ENCODE results near the gene FIGLA.

The FIGLA gene

DNA sequence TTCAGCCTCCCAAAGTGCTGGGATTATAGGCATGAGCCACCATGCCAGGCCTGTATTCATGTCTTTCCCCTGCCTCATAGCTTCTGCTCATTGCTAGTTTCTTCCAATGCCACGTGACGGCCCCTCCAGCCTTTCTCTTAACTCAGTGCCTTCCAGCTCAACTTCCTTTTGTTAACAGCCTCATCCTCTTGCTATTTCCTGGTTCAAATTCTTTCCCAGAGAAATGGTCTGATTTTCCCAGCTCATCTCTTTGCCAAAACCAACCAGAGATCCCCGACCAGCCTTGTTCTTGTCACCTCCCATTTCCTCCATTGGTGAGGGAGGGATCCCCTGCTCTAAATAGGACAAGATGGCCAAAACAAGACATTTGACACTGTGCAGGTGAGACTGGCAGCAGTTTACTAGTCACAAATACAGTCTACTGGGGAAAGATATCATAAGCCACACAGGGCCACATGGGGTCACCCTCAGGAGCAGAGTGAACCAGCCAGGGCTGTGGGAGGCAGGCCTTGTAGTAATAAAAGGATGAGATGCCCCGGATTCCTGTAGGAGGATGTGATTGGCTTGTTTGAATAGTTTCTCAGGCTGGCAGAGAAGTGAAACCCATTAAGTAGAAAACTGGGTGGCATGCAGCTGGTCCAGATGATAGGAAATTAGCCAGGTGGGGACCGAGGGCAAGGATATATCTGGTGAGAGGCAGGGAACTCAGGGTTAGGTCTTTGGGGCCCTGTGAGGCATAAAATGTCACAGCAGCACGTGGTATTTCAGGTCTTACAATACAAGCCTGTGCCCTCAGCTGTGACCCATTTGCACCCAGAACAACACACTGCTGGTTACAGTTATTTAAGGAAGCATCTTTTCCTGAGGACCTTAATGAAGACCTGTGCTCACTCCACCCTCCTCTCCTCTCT lies 38.7 kb upstream of the FIGLA start:
- no peak for DNase-seq (ENCODE audit: low read depth)
- Histone ChIP-seq H3K4me3 (ENCODE audit: low read length) (no peak overlapping the region), H3K27me3 (replicated peaks; ENCODE audit: control insufficient read depth, insufficient read depth, low read length) (peaks cover 51% of the 10 kb centered on the region)

DNA sequence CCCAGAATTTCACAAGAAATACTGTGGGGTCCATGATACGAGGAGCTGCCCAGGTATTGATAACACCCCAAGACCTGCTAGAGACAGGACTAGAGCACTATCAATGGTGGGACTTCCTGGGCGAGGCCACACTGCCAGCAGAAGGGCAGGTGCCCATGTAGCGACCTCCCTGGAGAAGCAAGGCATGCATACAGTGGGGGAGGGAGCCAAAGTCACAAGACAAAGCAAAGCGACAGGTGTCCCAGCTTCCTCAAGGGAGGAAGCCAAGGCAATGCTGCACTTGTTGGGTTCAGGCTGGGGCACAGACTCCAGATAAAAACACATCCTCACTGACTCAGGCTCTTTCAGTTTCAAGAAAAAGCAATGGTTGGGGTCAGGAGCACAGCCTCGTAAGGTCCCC lies 37.7 kb upstream of the FIGLA start:
- Histone ChIP-seq H3K36me3 (ENCODE audit: control insufficient read depth, insufficient read depth, low read length, severe bottlenecking) (no peaks in the 10 kb centered on the region), H3K9me3 (ENCODE audit: control insufficient read depth, low read length) (no peaks in the 10 kb centered on the region), H3K27me3 (replicated peaks; ENCODE audit: control insufficient read depth, insufficient read depth, low read length) (peaks cover 42% of the 10 kb centered on the region), H3K9ac (ENCODE audit: low read length) (no peak overlapping the region), H3K4me1 (ENCODE audit: control insufficient read depth, insufficient read depth, low read length) (peaks cover 3% of the 10 kb centered on the region), H3K4me3 (ENCODE audit: low read length) (no peak overlapping the region)
- DNase-seq (ENCODE audit: low read depth): no peak

More for the DNA sequence above, 38.7 kb upstream of the FIGLA start:
- Histone ChIP-seq H3K9me3 (ENCODE audit: control insufficient read depth, low read length) (peaks cover 4% of the 10 kb centered on the region), H3K4me1 (ENCODE audit: control insufficient read depth, insufficient read depth, low read length) (peaks cover 3% of the 10 kb centered on the region), H3K9ac (ENCODE audit: low read length) (no peak overlapping the region), H3K36me3 (ENCODE audit: control insufficient read depth, insufficient read depth, low read length, severe bottlenecking) (no peaks in the 10 kb centered on the region)

DNA sequence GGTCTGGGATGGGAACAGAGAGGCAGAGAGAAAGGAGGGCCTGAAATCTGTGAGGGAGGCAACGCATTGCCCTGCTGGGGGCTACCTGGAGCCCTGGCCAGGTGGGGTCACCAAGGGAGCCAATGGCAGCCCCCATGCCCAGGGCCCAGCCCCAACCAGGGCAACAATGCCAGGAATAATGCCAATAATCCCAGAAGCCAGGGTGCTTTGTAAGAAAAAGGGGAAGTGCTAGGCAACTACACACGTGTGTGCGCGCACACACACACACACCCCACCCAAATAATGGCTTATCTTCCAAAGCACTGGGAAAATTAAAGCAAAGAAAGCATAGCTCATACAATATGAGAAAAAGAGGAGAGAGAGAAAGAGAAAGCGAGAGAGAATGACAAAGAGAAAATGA lies 36.9 kb upstream of the FIGLA start:
- peaks cover 34% of the 10 kb centered on the region for H3K27me3 ChIP-seq (replicated peaks; ENCODE audit: control insufficient read depth, insufficient read depth, low read length)
- H3K4me3 ChIP-seq (ENCODE audit: low read length): no peak overlapping the region
- H3K9me3 ChIP-seq (ENCODE audit: control insufficient read depth, low read length): no peaks in the 10 kb centered on the region
- no peaks in the 10 kb centered on the region for H3K36me3 ChIP-seq (ENCODE audit: control insufficient read depth, insufficient read depth, low read length, severe bottlenecking)
- no peak for DNase-seq (ENCODE audit: low read depth)
- H3K4me1 ChIP-seq (ENCODE audit: control insufficient read depth, insufficient read depth, low read length): peaks cover 3% of the 10 kb centered on the region
- H3K9ac ChIP-seq (ENCODE audit: low read length): no peak overlapping the region

DNA sequence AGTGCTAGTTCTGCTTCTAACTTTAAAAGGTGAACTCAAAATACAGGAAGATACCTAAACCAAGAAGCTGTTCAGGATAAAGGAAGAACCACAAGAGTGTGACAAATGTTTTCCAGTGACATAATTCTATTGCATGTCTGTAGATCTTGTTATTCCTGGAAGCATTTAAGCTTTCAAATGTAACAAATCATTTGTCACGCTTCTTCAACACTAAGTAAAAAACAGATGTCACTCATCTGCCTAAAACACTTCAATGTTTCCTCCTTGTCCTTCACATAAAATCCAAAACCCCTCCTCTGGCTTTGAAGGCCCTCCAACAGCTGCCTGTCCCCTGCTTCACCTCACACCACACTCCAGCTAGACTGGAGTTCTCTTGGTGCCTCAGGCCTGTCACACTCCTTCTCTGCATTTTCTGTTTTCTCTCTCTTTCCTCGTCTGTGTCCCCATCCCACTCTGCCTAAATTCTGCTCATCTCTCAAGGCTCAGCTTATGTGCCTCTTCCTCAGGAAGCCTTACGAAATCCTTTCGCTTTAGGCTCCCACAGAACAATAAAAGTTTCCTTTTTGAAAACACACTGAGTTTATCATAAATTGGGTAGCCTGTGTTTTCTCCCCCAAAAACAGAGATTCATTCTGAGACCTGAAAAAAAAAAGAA lies 36.4 kb upstream of the FIGLA start:
- Histone ChIP-seq H3K4me1 (ENCODE audit: control insufficient read depth, insufficient read depth, low read length) (peaks cover 3% of the 10 kb centered on the region), H3K36me3 (ENCODE audit: control insufficient read depth, insufficient read depth, low read length, severe bottlenecking) (no peaks in the 10 kb centered on the region), H3K9me3 (ENCODE audit: control insufficient read depth, low read length) (no peaks in the 10 kb centered on the region), H3K4me3 (ENCODE audit: low read length) (no peak overlapping the region), H3K9ac (ENCODE audit: low read length) (no peak overlapping the region), H3K27me3 (replicated peaks; ENCODE audit: control insufficient read depth, insufficient read depth, low read length) (peaks cover 31% of the 10 kb centered on the region)
- no peak for DNase-seq (ENCODE audit: low read depth)

DNA sequence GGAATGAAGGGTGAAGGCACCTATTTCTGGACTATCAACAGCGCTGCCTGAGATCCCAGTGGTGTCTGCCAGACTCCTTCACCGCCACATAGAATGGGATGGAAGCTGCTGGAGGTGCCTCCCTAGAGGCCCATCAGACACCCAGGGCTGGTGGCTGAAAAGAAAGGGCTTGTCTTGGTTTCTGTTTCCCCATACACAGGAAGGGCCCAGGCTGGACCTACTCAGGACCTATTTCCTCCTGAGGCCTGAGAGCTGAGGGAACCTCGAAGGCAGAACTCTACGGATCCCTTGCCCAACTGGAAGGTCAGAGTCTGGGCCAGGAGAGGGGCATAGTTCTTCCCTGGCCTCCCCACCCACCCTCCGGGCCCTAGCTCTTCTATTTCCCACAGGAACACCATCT lies 32.8 kb upstream of the FIGLA start:
- Histone ChIP-seq H3K9me3 (ENCODE audit: control insufficient read depth, low read length) (no peaks in the 10 kb centered on the region), H3K4me3 (ENCODE audit: low read length) (no peak overlapping the region), H3K4me1 (ENCODE audit: control insufficient read depth, insufficient read depth, low read length) (no peaks in the 10 kb centered on the region), H3K9ac (ENCODE audit: low read length) (no peak overlapping the region), H3K36me3 (ENCODE audit: control insufficient read depth, insufficient read depth, low read length, severe bottlenecking) (no peaks in the 10 kb centered on the region), H3K27me3 (replicated peaks; ENCODE audit: control insufficient read depth, insufficient read depth, low read length) (peaks cover 22% of the 10 kb centered on the region)
- DNase-seq (ENCODE audit: low read depth): no peak

DNA sequence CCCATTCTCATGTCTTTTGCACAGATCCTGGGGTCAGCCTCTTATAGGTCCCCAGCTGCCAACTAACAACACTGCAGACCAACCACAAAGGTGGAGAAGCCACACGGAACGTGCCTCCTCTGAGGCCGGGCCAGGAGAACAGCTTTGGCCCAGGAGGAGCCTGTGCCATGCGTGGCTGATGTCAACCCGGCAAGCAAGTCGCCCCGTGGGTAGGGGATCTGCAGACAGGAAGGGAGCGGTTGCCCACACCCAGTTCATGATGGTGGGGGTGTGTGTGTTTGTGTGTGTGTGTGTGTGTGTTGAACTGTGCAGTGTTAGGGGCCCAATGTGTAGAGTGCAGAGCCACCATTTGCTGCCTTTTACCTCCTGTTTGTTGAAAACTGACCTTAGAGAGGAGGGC lies 32.4 kb upstream of the FIGLA start:
- no peak for DNase-seq (ENCODE audit: low read depth)
- H3K9me3 ChIP-seq (ENCODE audit: control insufficient read depth, low read length): no peaks in the 10 kb centered on the region
- H3K27me3 ChIP-seq (replicated peaks; ENCODE audit: control insufficient read depth, insufficient read depth, low read length): peaks cover 21% of the 10 kb centered on the region

DNA sequence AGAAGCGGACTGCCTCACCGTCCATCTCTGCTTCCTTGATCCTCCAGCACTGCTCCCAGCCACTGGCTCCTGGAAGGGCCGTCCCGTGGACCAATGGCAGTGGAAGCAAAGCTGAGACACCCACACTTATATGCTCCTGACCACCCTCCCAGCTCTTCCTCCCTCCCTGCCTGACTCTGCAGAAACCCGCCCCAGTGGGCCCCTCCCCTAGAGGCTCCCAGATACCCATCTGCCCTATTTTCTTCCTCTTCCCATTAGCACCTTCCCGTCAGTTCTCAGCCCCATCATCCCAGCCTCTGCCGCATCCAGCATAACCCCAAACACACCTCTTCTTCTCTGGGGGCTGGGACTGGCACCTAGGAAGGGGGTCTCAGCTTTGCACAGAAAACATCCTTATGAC lies 30.1 kb upstream of the FIGLA start, which contains the start of gene CLEC4F:
Gene CLEC4F, minus strand, starts transcription at position 101 of the 400 bp plus-strand sequence. Its CDS starts 76 bp downstream, at position 25.
- H3K36me3 ChIP-seq (ENCODE audit: control insufficient read depth, insufficient read depth, low read length, severe bottlenecking): no peaks in the 10 kb centered on the region
- H3K9me3 ChIP-seq (ENCODE audit: control insufficient read depth, low read length): no peaks in the 10 kb centered on the region
- H3K9ac ChIP-seq (ENCODE audit: low read length): no peak within 1 kb of the TSS
- no peaks in the 10 kb centered on the region for H3K4me1 ChIP-seq (ENCODE audit: control insufficient read depth, insufficient read depth, low read length)
- peaks cover 36% of the 10 kb centered on the region for H3K27me3 ChIP-seq (replicated peaks; ENCODE audit: control insufficient read depth, insufficient read depth, low read length)
- no peak within 1 kb of the TSS for H3K4me3 ChIP-seq (ENCODE audit: low read length)
- DNase-seq (ENCODE audit: low read depth): no peak

More for the DNA sequence above, 32.4 kb upstream of the FIGLA start:
- no peaks in the 10 kb centered on the region for H3K36me3 ChIP-seq (ENCODE audit: control insufficient read depth, insufficient read depth, low read length, severe bottlenecking)
- H3K9ac ChIP-seq (ENCODE audit: low read length): no peak overlapping the region
- no peaks in the 10 kb centered on the region for H3K4me1 ChIP-seq (ENCODE audit: control insufficient read depth, insufficient read depth, low read length)
- H3K4me3 ChIP-seq (ENCODE audit: low read length): no peak overlapping the region

DNA sequence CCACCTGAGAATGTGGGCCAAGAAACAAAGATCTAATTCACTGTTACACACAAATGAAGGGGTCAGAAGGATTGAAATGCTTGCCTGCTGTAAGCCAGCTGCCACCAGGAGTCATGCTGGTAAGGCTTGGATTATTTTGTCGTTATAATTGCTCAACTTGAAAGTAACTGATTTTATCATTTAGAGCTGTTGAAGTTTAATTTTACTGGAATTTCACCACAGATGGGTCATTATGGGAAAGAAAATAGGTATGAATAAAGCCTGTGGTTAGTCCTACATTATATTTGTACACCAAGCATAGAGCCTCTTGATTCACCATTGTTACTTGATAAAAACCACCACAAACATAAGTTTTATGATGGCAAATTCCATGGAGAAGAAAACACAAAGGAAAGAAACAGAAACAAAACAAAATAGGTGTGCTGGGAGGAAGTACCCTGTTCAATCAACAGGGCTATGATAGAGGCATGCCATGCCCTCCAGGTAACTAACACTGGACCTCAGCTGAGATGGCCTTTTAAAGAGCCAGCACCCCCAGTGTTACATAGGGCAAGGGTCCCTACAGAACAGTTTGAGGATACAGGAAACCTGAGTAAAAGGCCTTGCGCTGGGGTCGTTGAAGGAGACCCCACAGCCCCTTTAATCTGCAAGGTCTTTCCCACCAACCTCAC lies 27.0 kb upstream of the FIGLA start:
- Histone ChIP-seq H3K9ac (ENCODE audit: low read length) (no peak overlapping the region), H3K36me3 (ENCODE audit: control insufficient read depth, insufficient read depth, low read length, severe bottlenecking) (no peaks in the 10 kb centered on the region), H3K4me1 (ENCODE audit: control insufficient read depth, insufficient read depth, low read length) (no peaks in the 10 kb centered on the region), H3K4me3 (ENCODE audit: low read length) (no peak overlapping the region), H3K9me3 (ENCODE audit: control insufficient read depth, low read length) (no peaks in the 10 kb centered on the region), H3K27me3 (replicated peaks; ENCODE audit: control insufficient read depth, insufficient read depth, low read length) (peaks cover 56% of the 10 kb centered on the region)
- no peak for DNase-seq (ENCODE audit: low read depth)

DNA sequence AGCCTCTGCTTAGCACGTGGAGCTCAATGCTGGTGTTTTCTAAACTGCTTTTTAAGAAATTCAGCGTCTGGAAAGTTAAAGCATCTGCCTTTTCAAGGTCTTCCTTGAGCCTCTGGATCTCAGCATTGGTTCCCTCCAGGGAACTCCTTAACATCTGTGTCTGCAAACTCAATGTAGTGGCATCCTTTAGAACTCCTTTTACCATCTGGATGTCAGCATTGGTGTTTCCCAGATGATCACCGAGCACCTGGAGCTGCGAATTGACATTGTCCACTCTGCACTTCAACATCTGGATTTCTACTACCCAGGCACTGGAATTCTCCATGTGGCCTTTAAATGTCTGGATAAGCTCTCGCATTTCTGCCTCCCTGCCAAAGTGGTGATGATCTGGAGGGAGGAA lies 26.3 kb upstream of the FIGLA start:
- H3K27me3 ChIP-seq (replicated peaks; ENCODE audit: control insufficient read depth, insufficient read depth, low read length): peaks cover 60% of the 10 kb centered on the region

DNA sequence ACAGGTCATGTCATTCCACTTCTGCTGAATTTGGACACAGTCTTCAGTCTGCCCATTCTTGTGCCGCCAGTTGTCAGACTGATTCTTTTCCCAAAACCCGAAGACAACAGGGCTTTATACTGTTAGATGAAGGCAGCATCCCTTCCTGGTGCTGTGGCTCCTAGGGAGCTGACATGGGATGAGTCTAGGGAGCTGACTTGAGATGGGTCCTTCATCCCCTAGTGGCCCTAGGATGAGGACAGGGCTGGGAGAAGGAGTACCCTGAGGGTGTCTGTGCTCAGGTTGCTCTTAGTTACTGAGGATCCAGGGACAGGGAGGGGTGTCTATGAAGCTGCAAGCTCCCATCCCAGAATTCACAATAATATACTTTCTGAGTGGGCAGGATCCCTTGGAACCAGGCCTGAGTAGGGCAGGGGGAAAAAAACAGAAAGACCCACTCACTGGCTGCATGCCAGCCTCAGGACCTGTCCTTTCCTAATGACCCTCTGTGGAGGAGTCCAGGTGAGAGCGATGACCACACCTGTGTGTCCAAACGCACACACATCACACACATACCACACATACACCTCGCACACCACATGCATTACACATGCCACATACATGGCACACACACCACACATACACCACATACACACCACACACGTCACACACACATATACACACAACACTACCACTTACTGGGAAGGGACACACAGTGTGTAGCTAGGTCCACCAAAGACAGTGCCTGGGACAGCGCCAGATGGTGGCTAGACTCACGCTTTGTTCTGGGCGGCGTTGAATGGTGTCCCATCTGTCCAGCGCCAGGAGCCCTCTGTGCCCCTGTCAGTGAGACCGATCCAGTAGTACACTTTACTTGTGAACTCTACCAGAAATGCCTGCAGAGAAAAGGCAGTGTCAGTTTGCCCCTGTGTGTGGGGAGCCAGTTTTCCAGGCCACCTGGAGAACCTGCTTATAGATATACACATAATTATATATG lies 18.8 kb upstream of the FIGLA start:
- no peaks in the 10 kb centered on the region for H3K4me1 ChIP-seq (ENCODE audit: control insufficient read depth, insufficient read depth, low read length)
- H3K9me3 ChIP-seq (ENCODE audit: control insufficient read depth, low read length): no peaks in the 10 kb centered on the region
- H3K27me3 ChIP-seq (replicated peaks; ENCODE audit: control insufficient read depth, insufficient read depth, low read length): peaks cover 29% of the 10 kb centered on the region
- H3K4me3 ChIP-seq (ENCODE audit: low read length): no peak overlapping the region
- no peak overlapping the region for H3K9ac ChIP-seq (ENCODE audit: low read length)
- no peak for DNase-seq (ENCODE audit: low read depth)
- no peaks in the 10 kb centered on the region for H3K36me3 ChIP-seq (ENCODE audit: control insufficient read depth, insufficient read depth, low read length, severe bottlenecking)

More for the DNA sequence above, 26.3 kb upstream of the FIGLA start:
- no peak for DNase-seq (ENCODE audit: low read depth)
- Histone ChIP-seq H3K36me3 (ENCODE audit: control insufficient read depth, insufficient read depth, low read length, severe bottlenecking) (no peaks in the 10 kb centered on the region), H3K9me3 (ENCODE audit: control insufficient read depth, low read length) (no peaks in the 10 kb centered on the region), H3K4me1 (ENCODE audit: control insufficient read depth, insufficient read depth, low read length) (no peaks in the 10 kb centered on the region), H3K4me3 (ENCODE audit: low read length) (no peak overlapping the region), H3K9ac (ENCODE audit: low read length) (no peak overlapping the region)
